Panc1 (cell line): ENCODE measurements around the gene TULP1. TPM values are rescaled to one million over a fixed set of nuclear protein-coding genes. Genes with fewer than 3 reads are reported as not detected.

Source experiments
- ATAC-seq: fragments of 200-7000 bp; cut with Tn5 transposase; 2 replicates; pipeline ENCODE4 v1.9.1; 2020; ENCODE audit warnings: mild to moderate bottlenecking, moderate library complexity
- BruUV-seq: library from RNA; stranded (reverse); fragments of 400-500 nt; replicated peaks from 2 replicates; lab custom pipeline; 2021; lab: Mats Ljungman, UMichigan
- CTCF ChIA-PET: fragments of 300-600 bp; sonication (Branson Sonifier 250); formaldehyde crosslinking; loops from one replicate; lab custom pipeline; 2022; ENCODE audit warnings: antibody characterized with exemption; lab: Charles Lee
- POLR2A ChIA-PET: fragments of 300-600 bp; sonication (Branson Sonifier 250); formaldehyde crosslinking; loops from one replicate; lab custom pipeline; 2022; ENCODE audit warnings: antibody characterized with exemption; lab: Charles Lee
- DNase-seq: peaks from one replicate; pipeline ENCODE4 v3.0.0-alpha.2; 2010; ENCODE audit warnings: low read depth, low spot score
- H3K27ac ChIP-seq: 2 replicates; pipeline ENCODE4 v1.5.1; 2011; ENCODE audit warnings: mild to moderate bottlenecking, low read length, inconsistent platforms
- H3K27me3 ChIP-seq: fragments of 200-500 bp; sonication (Bioruptor generic); 2 replicates; pipeline ENCODE4 v1.6.0; 2014; ENCODE audit warnings: low read length, inconsistent platforms; ENCODE audit not compliant: control insufficient read depth, insufficient read depth
- H3K36me3 ChIP-seq: fragments of 200-500 bp; sonication (Bioruptor generic); 2 replicates; pipeline ENCODE4 v1.5.1; 2014; ENCODE audit warnings: inconsistent platforms, mild to moderate bottlenecking, low read length, moderate library complexity; ENCODE audit not compliant: control insufficient read depth, insufficient read depth
- H3K4me1 ChIP-seq: 2 replicates; pipeline ENCODE4 v1.5.1; 2011; ENCODE audit warnings: inconsistent platforms, mild to moderate bottlenecking, low read length, moderate library complexity; ENCODE audit not compliant: control insufficient read depth, insufficient read depth
- H3K4me3 ChIP-seq, 2 experiments: 2 replicates each; pipeline ENCODE4 v1.5.1; 2011 to 2012; ENCODE audit warnings: low read depth in 2 of 2, low read length in 2 of 2, mild to moderate bottlenecking in 2 of 2, inconsistent platforms in 1 of 2, moderate library complexity in 1 of 2
- H3K9me3 ChIP-seq: fragments of 200-500 bp; sonication (Bioruptor generic); 2 replicates; pipeline ENCODE4 v1.5.1; 2014; ENCODE audit warnings: low read depth, mild to moderate bottlenecking, inconsistent platforms, low read length, moderate library complexity; ENCODE audit not compliant: control insufficient read depth, insufficient read depth
- CTCF ChIP-seq: fragments of 450-650 bp; IDR thresholded peaks from 2 replicates; pipeline ENCODE4 v1.5.1; 2017; ENCODE audit warnings: mild to moderate bottlenecking
- POLR2AphosphoS5 ChIP-seq: IDR thresholded peaks from 2 replicates; pipeline ENCODE4 v1.6.1; 2012; ENCODE audit warnings: mild to moderate bottlenecking, low read depth, low read length, moderate library complexity
- REST ChIP-seq, 2 experiments: IDR thresholded peaks; 2 replicates each; pipeline ENCODE4 v1.6.1; 2011 to 2012; ENCODE audit warnings: low read depth in 2 of 2, control low read depth in 1 of 2, low read length in 1 of 2, mild to moderate bottlenecking in 1 of 2, moderate library complexity in 1 of 2; ENCODE audit not compliant: insufficient read depth in 1 of 2
- SIN3A ChIP-seq: IDR thresholded peaks from 2 replicates; pipeline ENCODE4 v1.6.1; 2012; ENCODE audit warnings: low read depth, mild to moderate bottlenecking, low read length, moderate library complexity, borderline replicate concordance; ENCODE audit not compliant: insufficient read depth
- TCF7L2 ChIP-seq: IDR thresholded peaks from 2 replicates; pipeline ENCODE4 v1.6.1; 2011; ENCODE audit warnings: mild to moderate bottlenecking, low read depth, low read length, inconsistent platforms
- in situ Hi-C: cut with HindIII; loops from 2 replicates; pipeline ENCODE4 v1.10.0; 2016; ENCODE audit warnings: low sequenced_read_pairs, low pct_unique_long_range_greater_than_20kb
- intact Hi-C: fragments of 100-400 bp; cut with micrococcal nuclease; formaldehyde crosslinking; loops from one replicate; pipeline ENCODE4 v1.10.0; 2022; ENCODE audit not compliant: unreplicated experiment
- total RNA-seq: library from RNA; stranded (reverse); gene quantifications from one replicate; pipeline ENCODE4 v1.2.1, GENCODE V29; 2021; ENCODE audit not compliant: unreplicated experiment

Gene TULP1
- total RNA-seq, 1 experiment from 2014 or later = not detected

- no peak for TF ChIP-seq SIN3A
- BruUV-seq = no TSS peak
- intact Hi-C loops (no loop called here), in situ Hi-C loops (no loop called here)
- ChIA-PET CTCF (no interaction called here), POLR2A (no interaction called here)
- H3K27ac ChIP-seq = no peak overlapping the region
- H3K36me3 ChIP-seq = no peaks in the 10 kb centered on the region
- no peaks in the 10 kb centered on the region for H3K9me3 ChIP-seq
- no peaks in the 10 kb centered on the region for H3K27me3 ChIP-seq
- H3K4me3 ChIP-seq = no peak overlapping the region
- DNase-seq (no peak), ATAC-seq (no peak)
- no peaks in the 10 kb centered on the region for H3K4me1 ChIP-seq
Observed at GRCh38 chr6:35480176-35480575, 32.5 kb downstream of the TULP1 start.

GRCh38 chr6:35478259-35478658 is 34.4 kb downstream of the TULP1 start:
- no TSS peak for BruUV-seq
- in situ Hi-C loops = no loop called here
- no peak overlapping the region for H3K27ac ChIP-seq
- intact Hi-C loops = no loop called here
- H3K36me3 ChIP-seq = no peaks in the 10 kb centered on the region
- ATAC-seq (no peak), DNase-seq (no peak)
- ChIA-PET CTCF (no interaction called here), POLR2A (no interaction called here)
- no peak for TF ChIP-seq TCF7L2
- H3K4me1 ChIP-seq = peaks cover 6% of the 10 kb centered on the region
- no peak overlapping the region for H3K4me3 ChIP-seq
- H3K9me3 ChIP-seq = no peaks in the 10 kb centered on the region
- no peaks in the 10 kb centered on the region for H3K27me3 ChIP-seq

DNA sequence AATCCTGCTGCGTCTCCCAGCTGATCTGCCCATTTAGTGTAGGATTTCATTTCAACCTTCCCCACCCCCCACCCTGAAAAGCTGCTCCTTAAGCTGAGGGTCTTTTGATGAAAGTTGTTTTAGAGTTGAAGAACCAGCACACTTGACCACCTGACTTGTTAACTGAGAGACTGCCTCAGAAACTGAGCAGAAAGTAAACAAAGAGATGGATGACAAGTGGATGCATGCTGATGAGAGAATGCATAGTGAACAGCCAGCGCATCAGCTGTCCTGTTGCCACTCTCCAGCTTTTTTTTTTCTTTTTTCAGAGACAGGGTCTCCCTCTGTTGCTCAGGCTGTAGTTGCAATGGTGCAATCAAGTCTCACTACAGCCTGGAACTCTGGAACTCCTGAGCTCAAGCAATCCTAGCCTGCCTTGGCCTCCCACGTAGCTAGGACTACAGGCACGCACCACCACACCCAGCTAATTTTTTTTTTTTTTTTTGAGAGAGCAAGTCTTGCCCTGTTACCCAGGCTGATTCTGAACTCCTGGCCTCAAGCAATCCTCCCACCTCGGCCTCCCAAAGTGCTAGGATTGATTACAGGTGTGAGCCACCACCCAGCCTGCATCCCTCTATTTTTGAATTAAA is 35.0 kb downstream of the TULP1 start:
- Histone ChIP-seq H3K4me1 (peaks cover 9% of the 10 kb centered on the region), H3K27me3 (no peaks in the 10 kb centered on the region), H3K4me3 (no peak overlapping the region), H3K27ac (no peak overlapping the region), H3K36me3 (no peaks in the 10 kb centered on the region), H3K9me3 (no peaks in the 10 kb centered on the region)
- BruUV-seq = no TSS peak
- ChIA-PET CTCF (interaction anchor here (0.6 kb wide), 2 partner anchors 74 to 136 kb away, joined by 3 to 8 read pairs; no protein-coding TSS in a partner anchor), POLR2A (interaction anchor here (0.7 kb wide), 1 partner anchor 12 kb away, joined by 7 read pairs; no protein-coding TSS in a partner anchor)
- TF ChIP-seq SIN3A = no peak
- TF ChIP-seq CTCF = no peak
- no peak for TF ChIP-seq REST (IDR thresholded peaks at IDR 0.05; ENCODE audit: insufficient read depth in 1 of 2, low read depth in 2 of 2, low read length in 1 of 2)
- TF ChIP-seq TCF7L2 = no peak
- TF ChIP-seq POLR2AphosphoS5 = no peak
- ATAC-seq = no peak
- intact Hi-C loops (no loop called here), in situ Hi-C loops (no loop called here)
- no peak for DNase-seq
